IMR-90 (cell line): Measurements from ENCODE around the gene ABR.

Source experiments
- BHLHE40 ChIP-seq: fragments of 150-350 bp; IDR thresholded peaks from 2 replicates; pipeline ENCODE4 v1.6.1; 2016; ENCODE audit warnings: mild to moderate bottlenecking, low read depth, low read length
- CEBPB ChIP-seq: IDR thresholded peaks from 2 replicates; pipeline ENCODE4 v1.6.1; 2012; ENCODE audit warnings: low read depth, low read length, improper control_type of control experiment
- CHD1 ChIP-seq: IDR thresholded peaks from 2 replicates; pipeline ENCODE4 v1.6.1; 2012; ENCODE audit warnings: low read depth, low read length, improper control_type of control experiment
- CTCF ChIP-seq: conservative IDR thresholded peaks from 2 replicates; pipeline ENCODE4 v1.5.1; 2012; ENCODE audit warnings: mild to moderate bottlenecking, low read depth, low read length, improper control_type of control experiment
- ELK1 ChIP-seq: fragments of 150-350 bp; IDR thresholded peaks from 2 replicates; pipeline ENCODE4 v1.6.1; 2016; ENCODE audit warnings: low read depth, mild to moderate bottlenecking, low read length, moderate library complexity, borderline replicate concordance
- FOS ChIP-seq: fragments of 150-350 bp; IDR thresholded peaks from 2 replicates; pipeline ENCODE4 v1.6.1; 2016; ENCODE audit warnings: low read depth, low read length
- MAFK ChIP-seq: IDR thresholded peaks from 2 replicates; pipeline ENCODE4 v1.6.1; 2012; ENCODE audit warnings: low read depth, low read length, improper control_type of control experiment
- MAZ ChIP-seq: IDR thresholded peaks from 2 replicates; pipeline ENCODE4 v1.6.1; 2012; ENCODE audit warnings: low read depth, mild to moderate bottlenecking, low read length, improper control_type of control experiment, moderate library complexity, borderline replicate concordance
- MXI1 ChIP-seq: IDR thresholded peaks from 2 replicates; pipeline ENCODE4 v1.6.1; 2012; ENCODE audit warnings: low read depth, mild to moderate bottlenecking, low read length, moderate library complexity, borderline replicate concordance
- POLR2A ChIP-seq: IDR thresholded peaks from 2 replicates; pipeline ENCODE4 v1.6.1; 2012; ENCODE audit warnings: mild to moderate bottlenecking, low read depth, low read length
- RAD21 ChIP-seq: IDR thresholded peaks from 2 replicates; pipeline ENCODE4 v1.6.1; 2012; ENCODE audit warnings: low read length, improper control_type of control experiment
- RCOR1 ChIP-seq: IDR thresholded peaks from 2 replicates; pipeline ENCODE4 v1.6.1; 2012; ENCODE audit warnings: mild to moderate bottlenecking, low read length, improper control_type of control experiment; ENCODE audit not compliant: insufficient replicate concordance
- RFX5 ChIP-seq: IDR thresholded peaks from 2 replicates; pipeline ENCODE4 v1.8.0; 2012; ENCODE audit warnings: low read depth, mild to moderate bottlenecking, low read length, moderate library complexity
- USF2 ChIP-seq: fragments of 150-350 bp; IDR thresholded peaks from 2 replicates; pipeline ENCODE4 v1.6.1; 2017; ENCODE audit warnings: mild to moderate bottlenecking, antibody characterized with exemption, low read length, low read depth

GRCh38 chr17:1158879-1159278, 20.9 kb downstream of the ABR start:
- TF ChIP-seq ELK1 (no peak), CEBPB (no peak), CTCF (no peak), POLR2A (no peak), MXI1 (no peak), BHLHE40 (no peak), RCOR1 (no peak), MAFK (no peak), MAZ (no peak), USF2 (no peak), CHD1 (no peak), RAD21 (no peak), RFX5 (no peak), FOS (no peak)
